T-helper 17 cell (primary cell): ENCODE measurements around the gene COA1. TPM values are rescaled to one million over a fixed set of nuclear protein-coding genes. Genes with fewer than 3 reads are reported as not detected.
"Not testable (repeated sequence)": the region's sequence is repeated elsewhere in the genome, so short reads cannot be mapped to it uniquely, and the experiment has no call there.

Experiments
- ATAC-seq: fragments of 150-1000 bp; cut with Tn5 transposase; 2 replicates; pipeline ENCODE4 v1.10.0; 2021; ENCODE audit warnings: mild to moderate bottlenecking, moderate library complexity
- DNase-seq, 3 donors: peaks; one replicate each; pipeline versions ENCODE4 v3.0.0 to v3.0.0-alpha.2; 2020 to 2021
- H3K9me3 ChIP-seq: one replicate; pipeline ENCODE4 v1.7.0; 2013; ENCODE audit warnings: low read length, mild to moderate bottlenecking; ENCODE audit not compliant: control insufficient read depth, poor library complexity, severe bottlenecking
- H3K27ac Mint-ChIP-seq: one replicate; pipeline ENCODE4 v1.8.0; 2022; ENCODE audit warnings: mild to moderate bottlenecking, moderate library complexity, mixed read lengths
- H3K27me3 Mint-ChIP-seq: one replicate; pipeline ENCODE4 v1.8.0; 2022; ENCODE audit warnings: mixed read lengths
- H3K36me3 Mint-ChIP-seq: one replicate; pipeline ENCODE4 v1.8.0; 2022; ENCODE audit warnings: low read depth, mixed read lengths
- H3K4me1 Mint-ChIP-seq: one replicate; pipeline ENCODE4 v1.8.0; 2022; ENCODE audit warnings: mild to moderate bottlenecking, mixed read lengths
- H3K4me3 Mint-ChIP-seq: one replicate; pipeline ENCODE4 v1.8.0; 2022; ENCODE audit warnings: mild to moderate bottlenecking, moderate library complexity, mixed read lengths
- total RNA-seq, 4 donors: library from RNA in 2 of 4; stranded (reverse) in 2 of 4; gene quantifications; one replicate each; pipeline ENCODE4 v1.2.3 and lab custom pipeline; 2022 to 2026

COA1 gene, protein sequence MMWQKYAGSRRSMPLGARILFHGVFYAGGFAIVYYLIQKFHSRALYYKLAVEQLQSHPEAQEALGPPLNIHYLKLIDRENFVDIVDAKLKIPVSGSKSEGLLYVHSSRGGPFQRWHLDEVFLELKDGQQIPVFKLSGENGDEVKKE
- total RNA-seq (10 to 100 TPM; 51.1 to 55.0 TPM), total RNA-seq (lab: John Stamatoyannopoulos, UW) (32.8 to 49.5 reads per million in 2 donors)

- peak within 1 kb of the TSS; percentile 89 for H3K27ac Mint-ChIP-seq
- peak; percentile 64 to 69 (median 67) for DNase-seq
- ATAC-seq = peak; percentile 96
- H3K9me3 ChIP-seq = no peaks in the 10 kb centered on the region
- no peaks in the 10 kb centered on the region for H3K36me3 Mint-ChIP-seq
- no peaks in the 10 kb centered on the region for H3K27me3 Mint-ChIP-seq
- H3K4me1 Mint-ChIP-seq = peaks cover 30% of the 10 kb centered on the region
- peak within 1 kb of the TSS; percentile 91 for H3K4me3 Mint-ChIP-seq
Measured at GRCh38 chr7:43729214-43729923, at the start of gene COA1. TSS of gene COA1 (minus strand) at chr7:43729523. CDS start at chr7:43648614, 80,909 bp downstream.

- Mint-ChIP-seq H3K4me1 (peaks cover 24% of the 10 kb centered on the region), H3K4me3 (peak overlapping the region; percentile 43), H3K27ac (peak overlapping the region; percentile 27)
- H3K9me3 ChIP-seq, ATAC-seq, H3K27me3 Mint-ChIP-seq, H3K36me3 Mint-ChIP-seq, DNase-seq: not testable (repeated sequence)
Measured at GRCh38 chr7:43778293-43779044, 49.1 kb upstream of the COA1 start.

GRCh38 chr7:43775255-43775654, 45.9 kb upstream of the COA1 start:
- not testable (repeated sequence) for H3K27ac Mint-ChIP-seq, DNase-seq, ATAC-seq, H3K4me3 Mint-ChIP-seq, H3K9me3 ChIP-seq, H3K27me3 Mint-ChIP-seq
- Mint-ChIP-seq H3K36me3 (peaks cover 10% of the 10 kb centered on the region), H3K4me1 (peaks cover 24% of the 10 kb centered on the region)

DNA sequence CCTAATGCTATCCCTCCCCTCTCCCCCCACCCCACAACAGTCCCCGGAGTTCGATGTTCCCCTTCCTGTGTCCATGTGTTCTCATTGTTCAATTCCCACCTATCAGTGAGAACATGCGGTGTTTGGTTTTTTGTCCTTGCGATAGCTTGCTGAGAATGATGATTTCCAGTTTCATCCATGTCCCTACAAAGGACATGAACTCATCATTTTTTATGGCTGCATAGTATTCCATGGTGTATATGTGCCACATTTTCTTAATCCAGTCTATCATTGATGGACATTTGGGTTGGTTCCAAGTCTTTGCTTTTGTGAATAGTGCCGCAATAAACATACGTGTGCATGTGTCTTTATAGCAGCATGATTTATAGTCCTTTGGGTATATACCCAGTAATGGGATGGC, 43.9 kb upstream of the COA1 start:
- H3K9me3 ChIP-seq, ATAC-seq, H3K4me3 Mint-ChIP-seq, DNase-seq, H3K27ac Mint-ChIP-seq, H3K27me3 Mint-ChIP-seq: not testable (repeated sequence)
- Mint-ChIP-seq H3K4me1 (peaks cover 22% of the 10 kb centered on the region), H3K36me3 (peaks cover 10% of the 10 kb centered on the region)

DNA sequence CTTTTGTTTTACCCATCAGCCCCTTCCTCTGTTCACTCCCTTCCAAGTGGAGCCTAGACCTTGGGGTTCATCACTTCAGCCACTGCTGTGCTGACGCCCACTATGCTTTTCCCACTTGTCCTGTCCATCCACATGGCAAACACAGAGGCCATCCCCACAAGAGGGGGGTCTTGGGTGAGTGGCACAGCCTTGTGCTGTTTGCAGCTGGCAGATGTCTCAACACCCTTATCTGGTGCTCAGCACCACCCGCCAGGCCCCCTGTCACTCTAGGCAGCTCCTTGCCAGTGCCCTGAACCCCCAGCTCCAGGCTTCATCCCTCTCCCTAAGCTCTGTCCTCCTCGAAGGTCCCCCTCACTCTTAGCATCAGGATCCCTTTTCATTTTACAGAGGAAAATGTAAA, 42.2 kb upstream of the COA1 start:
- H3K36me3 Mint-ChIP-seq = peaks cover 10% of the 10 kb centered on the region
- DNase-seq (no peak), ATAC-seq (no peak)
- H3K27ac Mint-ChIP-seq = peak overlapping the region; percentile 60
- peaks cover 24% of the 10 kb centered on the region for H3K4me1 Mint-ChIP-seq
- H3K9me3 ChIP-seq = no peaks in the 10 kb centered on the region
- H3K4me3 Mint-ChIP-seq = no peak overlapping the region
- H3K27me3 Mint-ChIP-seq = no peaks in the 10 kb centered on the region

- H3K9me3 ChIP-seq = no peaks in the 10 kb centered on the region
- peaks cover 10% of the 10 kb centered on the region for H3K36me3 Mint-ChIP-seq
- ATAC-seq = no peak
- H3K4me1 Mint-ChIP-seq = peaks cover 26% of the 10 kb centered on the region
- H3K27ac Mint-ChIP-seq = peak overlapping the region; percentile 60
- no peaks in the 10 kb centered on the region for H3K27me3 Mint-ChIP-seq
- no peak for DNase-seq
- H3K4me3 Mint-ChIP-seq = no peak overlapping the region
Measured at GRCh38 chr7:43771128-43771527, 41.8 kb upstream of the COA1 start.

DNA sequence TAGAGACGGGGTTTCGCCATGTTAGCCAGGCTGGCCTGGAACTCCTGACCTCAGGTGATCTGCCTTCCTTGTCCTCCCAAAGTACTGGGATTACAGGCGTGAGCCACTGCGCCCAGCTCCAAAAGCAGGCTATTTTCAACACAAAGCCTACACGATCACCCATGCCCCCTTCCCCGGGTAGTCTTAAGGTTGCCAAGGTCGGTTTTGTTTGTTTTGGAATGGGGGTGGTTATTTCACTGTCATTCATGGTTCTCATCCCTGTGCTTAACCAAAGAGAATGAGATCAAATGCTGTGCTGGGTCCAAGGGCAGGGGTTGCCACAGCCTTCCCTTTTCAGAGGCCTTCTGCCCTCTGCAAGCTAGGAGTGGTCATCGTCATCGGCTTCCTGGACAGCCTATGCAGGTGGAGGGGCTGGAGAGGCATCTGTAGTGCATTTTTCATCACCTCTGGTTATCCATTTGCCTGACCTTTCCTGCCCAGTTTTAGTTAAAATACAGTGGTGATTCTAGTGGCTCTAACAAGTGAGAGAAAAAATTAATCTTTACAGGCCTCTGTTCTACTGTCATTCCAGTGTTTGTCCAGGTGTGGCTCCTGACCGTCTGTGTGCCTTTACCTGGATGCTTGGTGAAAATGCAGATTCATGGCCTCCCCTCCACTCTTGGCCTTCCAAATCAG, 40.6 kb upstream of the COA1 start:
- Mint-ChIP-seq H3K27ac (peak overlapping the region; percentile 43), H3K4me3 (no peak overlapping the region), H3K4me1 (peaks cover 26% of the 10 kb centered on the region), H3K27me3 (no peaks in the 10 kb centered on the region), H3K36me3 (peaks cover 10% of the 10 kb centered on the region)
- no peaks in the 10 kb centered on the region for H3K9me3 ChIP-seq
- DNase-seq = no peak
- ATAC-seq = no peak

DNA sequence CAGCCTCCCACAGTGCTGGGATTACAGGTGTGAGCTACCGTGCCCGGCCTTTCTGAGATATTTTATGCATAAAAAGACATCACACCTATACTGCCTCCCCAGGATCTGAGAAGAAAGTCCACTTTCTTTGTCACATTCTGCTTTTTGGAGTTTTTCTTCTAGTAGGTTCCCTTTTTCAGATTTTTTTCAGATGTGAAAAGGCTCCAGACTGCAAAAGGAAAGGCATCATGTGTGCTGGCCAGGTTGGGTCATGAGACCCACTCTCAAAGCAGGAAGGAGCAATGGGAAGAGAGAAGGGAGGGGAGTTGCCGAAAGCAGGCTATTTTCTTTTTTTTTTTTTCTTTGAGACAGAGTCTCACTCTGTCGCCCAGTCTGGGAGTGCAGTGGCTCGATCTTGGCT, 40.0 kb upstream of the COA1 start:
- Mint-ChIP-seq H3K4me1 (peaks cover 29% of the 10 kb centered on the region), H3K36me3 (peaks cover 10% of the 10 kb centered on the region), H3K27ac (no peak overlapping the region), H3K27me3 (no peaks in the 10 kb centered on the region), H3K4me3 (no peak overlapping the region)
- no peaks in the 10 kb centered on the region for H3K9me3 ChIP-seq
- DNase-seq (no peak), ATAC-seq (no peak)

DNA sequence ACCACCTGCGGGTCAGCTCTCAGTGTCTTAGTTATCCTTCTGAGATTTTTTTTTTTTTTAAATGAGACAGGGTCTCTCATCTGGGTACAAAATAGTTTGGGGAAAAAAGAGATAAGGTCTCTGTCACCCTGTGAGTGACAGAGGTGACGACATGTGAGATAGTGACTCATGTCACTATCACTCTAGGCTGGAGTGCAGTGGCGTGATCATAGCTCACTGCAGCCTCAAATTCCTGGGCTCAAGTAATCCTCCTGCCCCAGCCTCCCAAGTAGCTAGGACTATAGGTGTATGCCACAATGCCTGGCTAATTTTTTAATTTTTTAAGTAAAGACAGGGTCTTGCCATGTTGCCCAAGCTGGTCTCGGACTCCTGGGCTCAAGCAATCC, 39.6 kb upstream of the COA1 start:
- H3K9me3 ChIP-seq = no peaks in the 10 kb centered on the region
- H3K27me3 Mint-ChIP-seq = no peaks in the 10 kb centered on the region
- H3K36me3 Mint-ChIP-seq = peaks cover 10% of the 10 kb centered on the region
- no peak overlapping the region for H3K27ac Mint-ChIP-seq
- DNase-seq (no peak), ATAC-seq (no peak)
- H3K4me1 Mint-ChIP-seq = peaks cover 31% of the 10 kb centered on the region
- no peak overlapping the region for H3K4me3 Mint-ChIP-seq

DNA sequence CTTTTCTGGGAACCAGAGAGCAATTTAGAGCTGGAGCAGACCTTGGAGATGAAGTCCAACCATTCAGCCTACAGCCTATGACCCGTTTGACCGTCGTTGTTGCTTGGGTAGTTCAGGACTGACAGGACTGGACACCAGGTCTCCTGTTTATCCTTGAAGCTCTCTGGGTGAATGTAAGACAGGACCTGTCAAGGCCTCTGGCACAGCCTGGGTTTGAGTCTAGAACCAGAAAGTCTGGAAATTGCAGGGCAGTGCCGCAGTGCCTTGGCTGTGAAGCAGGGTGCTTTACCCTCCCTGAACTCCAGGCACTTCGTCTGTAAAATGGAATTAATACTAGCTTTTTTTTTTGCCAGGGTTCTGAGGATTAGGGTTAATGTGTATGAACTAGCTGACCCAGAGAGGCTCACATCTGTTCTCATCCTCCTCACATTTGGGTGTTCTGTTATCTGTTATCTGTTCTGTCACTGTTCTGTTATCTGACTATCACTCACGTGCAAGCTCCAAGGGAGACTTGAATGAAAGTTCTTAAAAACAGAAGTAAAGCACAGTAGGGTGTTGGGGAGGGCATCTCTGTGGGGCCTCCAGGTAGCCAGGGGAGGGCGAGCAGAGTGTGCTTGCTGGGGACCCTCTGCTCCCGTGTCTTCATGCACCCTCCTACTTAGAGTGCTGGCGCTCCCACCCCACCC, 39.0 kb upstream of the COA1 start:
- peaks cover 10% of the 10 kb centered on the region for H3K36me3 Mint-ChIP-seq
- ATAC-seq (no peak), DNase-seq (no peak)
- H3K27ac Mint-ChIP-seq = no peak overlapping the region
- no peaks in the 10 kb centered on the region for H3K9me3 ChIP-seq
- H3K4me1 Mint-ChIP-seq = peaks cover 32% of the 10 kb centered on the region
- no peaks in the 10 kb centered on the region for H3K27me3 Mint-ChIP-seq
- H3K4me3 Mint-ChIP-seq = no peak overlapping the region

DNA sequence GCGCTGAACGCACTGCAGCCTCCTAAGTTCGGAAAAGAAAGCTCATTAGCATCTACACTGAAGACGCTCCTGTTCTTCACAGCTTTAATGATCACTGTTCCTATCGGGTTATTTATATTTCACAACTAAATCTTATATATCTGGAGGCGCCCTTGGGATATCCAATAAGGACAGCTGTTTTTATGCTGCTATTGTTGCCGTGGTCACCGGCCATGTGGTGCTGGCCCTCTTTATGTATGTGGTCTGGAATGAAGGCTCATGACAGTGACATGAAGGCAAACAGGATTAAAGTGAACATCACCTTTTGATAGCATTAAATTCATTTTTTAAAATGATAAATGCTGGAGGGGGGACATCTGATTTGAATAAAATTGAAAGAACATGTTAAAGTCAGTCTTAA, 38.0 kb upstream of the COA1 start:
- H3K9me3 ChIP-seq = no peaks in the 10 kb centered on the region
- peaks cover 5% of the 10 kb centered on the region for H3K36me3 Mint-ChIP-seq
- DNase-seq = no peak
- ATAC-seq = no peak
- no peak overlapping the region for H3K4me3 Mint-ChIP-seq
- peaks cover 35% of the 10 kb centered on the region for H3K4me1 Mint-ChIP-seq
- H3K27me3 Mint-ChIP-seq = no peaks in the 10 kb centered on the region
- no peak overlapping the region for H3K27ac Mint-ChIP-seq

DNA sequence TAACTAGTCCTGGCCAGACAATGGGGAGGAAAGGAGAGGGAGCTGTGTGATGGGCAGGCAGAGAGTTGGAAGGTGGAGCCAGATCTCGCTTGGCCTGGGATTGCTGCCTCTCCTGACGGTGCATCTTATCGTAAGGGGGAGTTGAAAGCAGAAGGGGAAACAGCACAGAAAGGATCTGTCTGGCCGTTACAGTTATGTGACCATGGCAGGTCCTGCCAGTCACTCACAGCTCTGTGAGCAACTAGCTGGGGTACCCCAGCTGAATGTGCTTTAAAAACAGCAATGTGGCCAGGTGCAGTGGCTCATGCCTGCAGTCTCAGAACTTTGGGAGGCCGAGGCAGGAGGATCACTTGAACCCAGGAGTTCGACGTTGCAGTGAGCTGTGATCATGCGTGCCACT, 37.2 kb upstream of the COA1 start:
- Mint-ChIP-seq H3K27ac (no peak overlapping the region), H3K36me3 (peaks cover 3% of the 10 kb centered on the region), H3K4me1 (peaks cover 37% of the 10 kb centered on the region), H3K4me3 (no peak overlapping the region), H3K27me3 (no peaks in the 10 kb centered on the region)
- ATAC-seq (no peak), DNase-seq (no peak)
- no peaks in the 10 kb centered on the region for H3K9me3 ChIP-seq
